Stomach smooth muscle (tissue), 2 donors: ENCODE measurements around the gene TOMM20.
"Not testable (repeated sequence)": the region's sequence is repeated elsewhere in the genome, so short reads cannot be mapped to it uniquely, and the experiment has no call there.

Source experiments
- H3K27ac ChIP-seq: one replicate; pipeline ENCODE4 v1.7.0; 2013; ENCODE audit warnings: mild to moderate bottlenecking, low read length, inconsistent platforms
- H3K27me3 ChIP-seq, 2 donors: one replicate each; pipeline ENCODE4 v1.7.0; 2013; ENCODE audit warnings: low read length in 2 of 2; ENCODE audit not compliant: insufficient read depth in 2 of 2, control insufficient read depth in 1 of 2
- H3K36me3 ChIP-seq, 2 donors: one replicate each; pipeline ENCODE4 v1.7.0; 2013; ENCODE audit warnings: low read length in 2 of 2; ENCODE audit not compliant: control insufficient read depth in 2 of 2, insufficient read depth in 2 of 2
- H3K4me1 ChIP-seq: one replicate; pipeline ENCODE4 v1.7.0; 2013; ENCODE audit warnings: low read length; ENCODE audit not compliant: control insufficient read depth, insufficient read depth
- H3K4me3 ChIP-seq, 2 donors: one replicate each; pipeline ENCODE4 v1.7.0; 2013; ENCODE audit warnings: low read length in 2 of 2
- H3K9ac ChIP-seq, 2 donors: one replicate each; pipeline ENCODE4 v1.7.0; 2013; ENCODE audit warnings: low read length in 2 of 2, mild to moderate bottlenecking in 1 of 2
- H3K9me3 ChIP-seq, 2 donors: one replicate each; pipeline ENCODE4 v1.7.0; 2013; ENCODE audit warnings: low read length in 2 of 2; ENCODE audit not compliant: control insufficient read depth in 2 of 2
- donor health status: healthy.
- donor health status: Pancreatic carcinoma.

TOMM20 gene

DNA sequence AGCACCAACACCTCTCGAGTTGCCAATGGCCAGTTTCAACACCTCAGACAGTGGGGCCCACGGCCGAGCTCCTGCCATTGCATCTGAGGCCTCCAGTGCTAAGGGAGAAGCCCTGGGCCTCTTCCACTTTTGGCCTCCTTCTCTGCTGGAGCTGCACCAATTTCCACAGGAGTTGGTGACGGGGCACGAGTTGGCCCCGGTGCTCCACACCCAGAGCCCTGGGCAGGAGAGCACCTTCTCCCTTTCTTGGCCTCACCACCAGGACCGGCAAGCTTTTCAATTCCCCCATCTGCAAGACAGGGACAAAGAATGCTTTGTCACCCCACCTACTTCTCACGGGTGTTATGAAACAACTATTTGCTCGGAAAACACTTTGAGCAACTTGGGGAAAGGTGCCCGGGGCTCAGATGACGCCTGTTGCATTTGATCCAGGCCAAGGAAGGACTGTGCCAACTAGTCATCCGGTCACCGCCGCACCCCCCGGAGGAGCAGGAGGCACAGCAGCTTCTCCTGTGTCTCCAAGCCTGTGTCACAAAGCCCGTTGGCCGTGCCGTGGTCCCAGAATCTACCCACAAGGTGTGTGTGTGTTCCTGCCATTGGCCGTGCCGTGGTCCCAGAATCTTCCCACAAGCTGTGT is 55.2 kb downstream of the TOMM20 start:
- Histone ChIP-seq H3K27me3 (no peaks in the 10 kb centered on the region), H3K9me3 (no peaks in the 10 kb centered on the region), H3K4me1 (peaks cover 46% of the 10 kb centered on the region), H3K9ac (peak overlapping the region in 1 of 2 donors; percentile 72), H3K27ac (peak overlapping the region; percentile 93), H3K4me3 (peak overlapping the region in 1 of 2 donors; percentile 22), H3K36me3 (no peaks in the 10 kb centered on the region)

DNA sequence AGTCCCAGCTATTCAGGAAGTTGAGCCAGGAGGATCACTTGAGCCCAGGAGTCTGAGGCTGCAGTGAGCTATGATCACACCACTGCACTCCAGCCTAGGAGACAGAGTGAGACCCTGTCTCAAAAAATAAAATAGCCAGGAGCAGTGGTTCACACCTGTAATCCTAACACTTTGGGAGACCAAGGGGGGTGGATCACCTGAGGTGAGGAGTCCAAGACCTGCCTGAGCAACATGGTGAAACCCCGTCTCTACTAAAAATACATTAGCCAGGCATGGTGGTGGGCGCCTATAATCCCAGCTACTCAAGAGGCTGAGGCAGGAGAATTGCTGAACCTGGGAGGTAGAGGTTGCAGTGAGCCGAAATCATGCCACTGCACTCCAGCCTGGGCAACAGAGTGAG is 56.1 kb downstream of the TOMM20 start:
- not testable (repeated sequence) for H3K9ac ChIP-seq, H3K36me3 ChIP-seq, H3K27ac ChIP-seq, H3K27me3 ChIP-seq, H3K4me3 ChIP-seq, H3K9me3 ChIP-seq
- H3K4me1 ChIP-seq: peaks cover 51% of the 10 kb centered on the region

DNA sequence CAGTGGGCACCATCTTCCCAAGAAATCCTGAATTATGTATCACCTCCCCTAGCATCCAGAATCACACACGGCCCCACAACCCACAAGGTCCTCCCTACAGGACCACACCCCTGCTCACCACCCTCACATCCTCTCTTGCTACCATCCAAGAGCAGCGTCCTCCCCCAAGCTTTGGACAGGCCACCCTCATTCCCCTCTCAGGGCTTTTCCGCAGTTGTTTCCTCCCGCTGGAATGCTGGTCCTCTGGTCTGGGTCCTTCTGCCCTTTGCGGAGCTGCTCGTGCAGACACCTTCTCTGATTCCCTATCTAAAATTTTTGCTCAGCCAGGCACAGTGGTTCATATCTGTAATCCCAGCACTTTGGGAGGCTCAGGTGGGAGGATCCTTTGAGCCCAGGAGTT is 56.5 kb downstream of the TOMM20 start:
- Histone ChIP-seq H3K27me3 (no peaks in the 10 kb centered on the region), H3K9me3 (no peaks in the 10 kb centered on the region), H3K27ac (no peak overlapping the region), H3K9ac (no peak overlapping the region), H3K4me3 (no peak overlapping the region), H3K4me1 (peaks cover 52% of the 10 kb centered on the region), H3K36me3 (no peaks in the 10 kb centered on the region)

DNA sequence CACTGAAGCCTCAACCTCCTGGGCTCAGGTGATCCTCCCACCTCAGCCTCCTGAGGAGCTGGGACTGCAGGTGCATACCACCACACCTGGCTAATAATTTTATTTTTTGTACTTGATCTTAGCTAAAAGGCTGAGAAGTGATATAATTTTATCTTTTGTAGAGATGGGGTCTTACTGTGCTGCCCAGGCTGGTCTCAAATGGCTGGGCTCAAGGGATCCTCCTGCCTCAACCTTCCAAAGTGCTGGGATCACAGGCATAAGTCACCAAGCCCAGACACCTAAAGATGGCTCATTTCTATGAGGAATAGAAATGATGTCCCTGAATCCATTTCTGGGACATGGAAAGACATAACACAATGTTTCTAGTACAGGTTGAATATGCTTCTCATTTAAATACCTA is 57.8 kb downstream of the TOMM20 start:
- Histone ChIP-seq H3K9ac (no peak overlapping the region), H3K36me3 (no peaks in the 10 kb centered on the region), H3K4me1 (peaks cover 50% of the 10 kb centered on the region), H3K9me3 (no peaks in the 10 kb centered on the region), H3K27me3 (no peaks in the 10 kb centered on the region), H3K4me3 (no peak overlapping the region), H3K27ac (no peak overlapping the region)

DNA sequence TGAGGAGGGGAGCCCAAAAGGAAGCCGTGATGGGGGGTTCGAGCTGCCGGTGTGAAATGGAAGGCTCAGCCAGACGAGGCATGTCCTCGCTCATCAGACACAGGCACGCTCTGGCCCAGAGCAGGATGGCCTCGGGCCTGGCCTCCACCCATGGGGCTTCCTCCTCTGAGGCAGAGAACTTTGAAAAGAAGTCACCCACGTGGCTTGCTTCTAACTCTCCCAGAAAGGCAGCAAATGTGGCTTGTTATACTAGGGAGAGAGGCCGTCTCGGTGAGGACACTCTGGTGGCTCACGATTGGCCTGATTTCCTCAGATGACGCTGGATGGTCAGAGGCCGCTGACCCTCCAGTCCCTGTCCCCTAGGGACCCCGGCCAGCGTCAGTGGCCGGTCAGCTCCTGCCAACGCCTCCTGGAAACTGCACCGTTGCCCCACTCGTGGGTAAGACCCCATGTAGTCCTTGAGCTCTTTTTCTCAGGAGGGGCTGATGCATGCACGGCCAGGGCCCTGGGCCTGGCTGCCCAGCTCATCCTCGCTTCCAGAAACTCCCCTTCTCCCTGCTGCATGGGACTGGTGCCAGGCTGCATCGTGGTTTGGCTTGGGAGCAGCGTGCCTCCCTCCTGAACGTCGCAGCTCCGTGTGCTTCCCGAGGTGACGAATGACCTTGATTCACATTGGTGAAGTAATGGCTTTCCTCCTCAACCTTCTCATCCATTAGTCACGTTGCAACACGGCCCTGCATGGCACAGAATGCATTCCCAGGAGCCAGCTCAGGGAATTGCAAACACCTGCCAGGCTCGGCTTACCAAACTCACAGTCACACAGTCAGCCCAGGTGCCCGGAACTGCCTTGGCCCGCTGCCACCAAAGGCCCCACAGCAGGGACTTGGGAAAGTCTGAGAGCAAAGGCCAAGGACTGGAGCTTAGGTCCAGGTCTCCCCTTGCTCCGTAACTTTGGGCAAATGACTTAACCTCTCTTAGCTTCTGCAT is 58.8 kb downstream of the TOMM20 start:
- H3K9me3 ChIP-seq: no peaks in the 10 kb centered on the region
- H3K4me1 ChIP-seq: peaks cover 40% of the 10 kb centered on the region
- no peak overlapping the region for H3K9ac ChIP-seq
- H3K27ac ChIP-seq: no peak overlapping the region
- no peaks in the 10 kb centered on the region for H3K27me3 ChIP-seq
- H3K4me3 ChIP-seq: no peak overlapping the region
- H3K36me3 ChIP-seq: no peaks in the 10 kb centered on the region

DNA sequence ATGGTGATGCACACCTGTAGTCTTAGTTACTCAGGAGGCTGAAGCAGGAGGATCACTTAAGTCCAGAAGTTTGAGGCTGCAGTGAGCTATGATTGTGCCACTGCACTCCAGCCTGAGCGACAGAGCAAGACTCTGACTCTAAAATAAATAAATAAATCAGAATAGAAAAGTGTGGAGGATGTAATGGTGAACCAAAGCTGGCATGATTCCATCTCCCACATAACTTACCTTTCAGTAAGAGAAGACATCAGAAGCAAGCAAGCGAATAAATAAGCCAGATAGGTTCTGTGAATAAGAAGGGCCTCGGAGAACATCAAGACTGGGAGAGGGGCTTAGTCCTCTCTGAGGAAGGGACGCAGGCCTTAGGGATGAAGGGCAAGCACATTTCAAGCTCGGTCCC is 59.5 kb downstream of the TOMM20 start:
- Histone ChIP-seq H3K4me3 (no peak overlapping the region), H3K27ac (no peak overlapping the region), H3K9me3 (no peaks in the 10 kb centered on the region), H3K9ac (no peak overlapping the region), H3K4me1 (peaks cover 33% of the 10 kb centered on the region), H3K36me3 (no peaks in the 10 kb centered on the region), H3K27me3 (no peaks in the 10 kb centered on the region)

DNA sequence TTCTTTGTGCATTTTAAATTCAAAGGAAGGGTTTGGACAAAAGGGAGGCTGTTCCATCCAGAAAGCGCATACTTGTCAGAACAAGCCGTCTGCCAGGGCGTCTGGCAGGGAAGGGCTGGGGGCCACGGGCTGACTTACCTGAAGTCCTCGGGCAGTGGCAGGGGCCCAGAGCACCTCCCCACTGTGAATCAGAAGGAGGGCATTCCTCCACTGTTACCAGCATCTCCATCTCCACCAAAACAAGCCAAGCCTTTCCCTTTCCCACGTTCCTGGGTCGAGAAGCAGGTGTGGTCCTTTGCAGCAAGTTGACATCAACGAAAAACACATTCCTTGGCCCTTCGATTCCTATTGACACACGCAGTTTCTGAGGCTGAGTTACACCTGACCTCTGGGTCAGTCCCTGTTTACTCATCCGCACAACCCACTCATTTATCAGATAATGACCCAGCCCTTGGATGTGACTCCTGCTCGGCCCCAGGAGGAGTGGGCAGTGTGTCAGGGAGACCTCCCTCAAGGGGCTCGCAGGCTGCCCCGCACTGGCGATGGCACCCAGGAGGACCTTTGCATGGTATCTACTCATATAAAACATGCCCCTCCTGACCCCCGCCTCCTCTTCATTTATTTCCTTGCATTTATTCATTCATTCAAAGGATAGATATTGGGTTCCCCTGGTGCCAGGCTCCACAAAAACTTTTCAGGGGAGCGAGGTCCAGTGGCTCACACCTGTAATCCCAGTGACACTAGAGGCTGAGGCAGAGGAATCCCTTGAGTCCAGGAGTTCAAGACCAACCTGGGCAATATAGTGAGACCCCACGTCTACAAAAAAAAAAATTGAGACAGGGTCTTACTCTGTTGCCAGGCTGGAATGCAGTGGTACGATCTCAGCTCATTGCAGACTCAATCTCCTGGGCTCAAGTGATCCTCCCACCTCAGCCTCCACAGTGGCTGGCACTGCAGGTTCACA is 60.2 kb downstream of the TOMM20 start:
- no peaks in the 10 kb centered on the region for H3K9me3 ChIP-seq
- H3K4me1 ChIP-seq: peaks cover 26% of the 10 kb centered on the region
- H3K36me3 ChIP-seq: no peaks in the 10 kb centered on the region
- no peak overlapping the region for H3K9ac ChIP-seq
- peak overlapping the region; percentile 31 for H3K27ac ChIP-seq
- no peak overlapping the region for H3K4me3 ChIP-seq
- no peaks in the 10 kb centered on the region for H3K27me3 ChIP-seq

DNA sequence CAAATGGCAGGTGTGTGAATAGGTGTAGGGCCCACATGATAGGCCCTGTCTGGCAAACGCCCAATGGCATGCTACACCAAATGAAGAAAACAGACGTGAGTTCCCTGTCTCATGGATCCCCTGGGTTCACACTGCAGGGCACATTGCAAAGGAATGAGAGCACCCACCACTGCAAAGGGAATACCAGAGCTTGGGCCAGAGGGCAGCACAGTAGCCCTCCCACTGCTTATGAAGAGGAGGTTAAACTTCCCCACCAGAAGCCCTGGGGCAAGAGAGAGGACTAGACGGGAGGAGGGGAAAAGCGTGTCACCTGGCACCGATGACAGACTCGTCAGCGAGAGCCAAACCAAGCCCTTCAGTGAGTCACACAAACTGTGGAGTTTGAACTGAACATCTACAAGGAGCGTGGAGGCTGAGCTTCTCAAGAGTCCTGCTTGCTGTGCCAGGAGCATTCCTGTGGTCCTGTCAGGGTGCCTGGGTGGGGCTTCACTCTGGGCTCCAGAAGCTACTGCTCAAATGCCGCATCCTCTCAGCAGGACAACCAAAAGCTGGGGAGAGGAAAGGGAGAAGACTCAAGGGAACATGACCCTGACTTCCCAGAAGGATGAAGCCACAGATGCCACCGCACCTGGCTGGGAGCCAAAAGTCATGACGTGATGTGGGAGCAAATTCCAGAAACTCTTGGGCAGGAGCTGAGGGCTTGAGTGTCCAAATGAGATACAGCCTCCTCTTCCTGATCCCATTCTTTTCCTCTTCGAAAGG is 61.1 kb downstream of the TOMM20 start:
- Histone ChIP-seq H3K4me3 (no peak overlapping the region), H3K4me1 (peaks cover 25% of the 10 kb centered on the region), H3K36me3 (no peaks in the 10 kb centered on the region), H3K9me3 (no peaks in the 10 kb centered on the region), H3K9ac (no peak overlapping the region), H3K27me3 (no peaks in the 10 kb centered on the region), H3K27ac (peak overlapping the region; percentile 31)

DNA sequence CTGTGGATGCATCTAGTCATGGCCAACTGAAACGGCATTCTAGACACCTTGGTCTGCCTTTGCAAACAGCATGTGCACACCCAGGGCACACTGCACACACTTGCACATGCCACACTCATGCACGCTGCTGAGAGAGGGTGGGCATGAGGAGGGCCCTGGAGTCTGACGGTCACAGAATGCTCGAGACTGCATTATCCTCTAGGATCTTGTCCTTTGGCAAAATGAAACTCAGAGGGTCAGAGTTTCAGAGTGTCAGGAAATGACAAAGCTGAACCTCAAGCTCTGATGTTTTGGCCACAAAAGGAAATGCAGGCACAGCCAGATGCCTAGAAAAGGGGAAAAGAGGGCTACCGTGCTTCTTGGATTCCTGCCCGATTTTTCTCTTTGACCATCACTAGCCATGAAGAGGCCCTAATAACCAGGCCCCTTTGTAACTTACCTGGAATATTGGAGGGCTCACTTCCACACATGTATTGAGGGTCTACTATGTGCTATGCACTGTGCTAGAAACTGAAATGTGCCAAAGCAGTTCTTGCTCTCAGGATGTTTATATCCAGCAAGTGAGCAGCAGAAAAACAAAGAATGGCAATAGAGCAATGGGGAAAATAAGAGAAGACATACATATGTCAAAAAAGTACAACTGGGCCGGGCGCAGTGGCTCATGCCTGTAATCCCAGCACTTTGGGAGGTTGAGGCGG is 65.4 kb downstream of the TOMM20 start:
- H3K27me3 ChIP-seq: no peaks in the 10 kb centered on the region
- H3K4me3 ChIP-seq: no peak overlapping the region
- no peaks in the 10 kb centered on the region for H3K9me3 ChIP-seq
- no peaks in the 10 kb centered on the region for H3K36me3 ChIP-seq
- peaks cover 16% of the 10 kb centered on the region for H3K4me1 ChIP-seq
- no peak overlapping the region for H3K27ac ChIP-seq
- H3K9ac ChIP-seq: no peak overlapping the region
